Body of pancreas (tissue), 4 donors: ENCODE measurements around the gene CHST5.

ENCODE experiments used
- CTCF ChIP-seq, 7 experiments: fragments of 450-650 bp in 4 of 7; fragments of 200-600 bp in 3 of 7; sonication (generic) in 3 of 7; IDR thresholded peaks; one replicate each; pipeline ENCODE4 v1.5.1; 2016 to 2019; ENCODE audit warnings: antibody characterized with exemption in 7 of 7
- POLR2A ChIP-seq, 3 donors: fragments of 450-650 bp; IDR thresholded peaks; one replicate each; pipeline ENCODE4 v1.6.1; 2016; ENCODE audit warnings: antibody characterized with exemption in 3 of 3, mild to moderate bottlenecking in 2 of 3

- TF ChIP-seq CTCF (IDR thresholded peaks at IDR 0.05), result no peak
- TF ChIP-seq POLR2A (IDR thresholded peaks at IDR 0.05), result no peak
These were observed 56.4 kb downstream of the CHST5 start for GRCh38 chr16:75479421-75479990.
